GM21576 (cell line): ENCODE data around the gene PRIMA1.

Experiments
- ATAC-seq: cut with Tn5 transposase; IDR thresholded peaks from one replicate; pipeline ENCODE4 v1.9.1; 2021; ENCODE audit warnings: mild to moderate bottlenecking, moderate library complexity; ENCODE audit not compliant: unreplicated experiment

Gene PRIMA1

DNA sequence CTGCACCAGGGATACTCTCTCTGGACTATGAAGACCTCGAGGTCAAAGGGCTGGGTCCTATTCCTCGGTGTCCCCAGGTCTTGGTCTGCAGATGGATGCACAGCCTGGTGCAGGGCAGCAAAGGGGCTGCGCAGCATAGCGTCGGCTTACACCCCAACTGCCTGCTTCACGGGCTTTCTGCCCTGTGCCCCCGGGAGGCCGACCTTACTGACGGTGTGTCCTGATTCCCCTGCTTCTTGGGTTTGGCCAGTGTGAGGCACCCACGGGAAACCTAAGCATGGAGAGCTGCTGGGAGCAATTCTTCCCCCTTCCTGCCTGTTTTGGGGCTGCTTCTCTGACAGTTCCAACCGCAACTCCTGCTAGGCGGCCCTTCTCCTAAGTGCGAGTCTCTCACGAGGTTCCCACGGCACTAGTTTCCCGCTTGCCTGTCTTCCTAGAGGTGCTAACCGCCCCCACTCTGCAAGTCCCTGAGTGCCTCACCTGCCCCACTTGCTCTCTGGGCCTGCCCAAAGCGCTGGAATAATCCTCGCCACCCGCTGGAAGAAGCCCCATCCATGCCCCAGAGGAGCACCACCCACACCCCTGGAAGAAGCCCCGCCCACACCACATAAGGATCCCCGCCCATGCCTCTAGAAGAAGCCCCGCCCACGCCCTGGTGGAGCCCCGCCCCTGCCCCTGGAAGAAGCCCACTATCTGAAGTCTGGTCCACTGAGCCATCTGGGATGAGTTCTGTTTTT lies 54.0 kb downstream of the PRIMA1 start:
- ATAC-seq: no peak

DNA sequence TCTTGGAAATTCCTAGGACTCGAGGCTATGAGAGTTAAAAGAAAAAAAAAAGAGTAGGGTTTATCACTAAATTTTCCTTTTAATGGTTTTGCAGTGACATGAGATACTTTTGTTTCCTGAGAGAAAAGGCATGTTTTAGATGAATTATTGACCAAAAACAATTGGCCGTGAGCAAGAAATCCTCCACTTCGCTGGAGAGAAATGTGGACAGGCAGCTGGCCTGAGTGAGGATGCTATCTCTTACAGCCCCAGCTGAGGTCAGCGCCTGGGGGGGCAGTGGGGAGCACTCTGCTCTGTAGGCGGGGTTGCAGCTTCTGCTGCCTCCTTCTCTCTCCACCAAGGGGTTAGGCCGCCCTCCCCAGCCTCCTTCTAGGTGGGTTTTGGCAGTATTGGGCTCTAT lies 54.7 kb downstream of the PRIMA1 start:
- ATAC-seq: no peak

DNA sequence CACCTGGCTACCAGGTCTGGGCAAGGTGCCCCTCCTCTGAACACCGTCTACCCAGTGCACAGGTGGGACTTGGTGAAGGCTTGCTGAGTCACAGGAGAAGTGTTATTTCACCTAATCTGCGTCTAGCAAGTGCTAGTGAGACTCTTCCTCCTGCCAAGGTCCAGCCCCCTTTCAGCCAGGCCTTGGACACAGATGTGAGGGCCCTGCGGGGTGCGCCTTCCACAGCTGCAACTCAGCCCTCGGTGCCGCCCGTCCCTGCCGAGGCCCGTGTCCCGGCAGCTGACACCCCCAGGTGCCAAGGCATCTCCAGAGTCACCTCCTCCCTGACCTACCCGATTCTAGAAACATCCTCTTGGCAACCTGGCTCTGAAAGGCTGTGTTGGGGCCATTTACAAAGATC lies 55.1 kb downstream of the PRIMA1 start:
- no peak for ATAC-seq

DNA sequence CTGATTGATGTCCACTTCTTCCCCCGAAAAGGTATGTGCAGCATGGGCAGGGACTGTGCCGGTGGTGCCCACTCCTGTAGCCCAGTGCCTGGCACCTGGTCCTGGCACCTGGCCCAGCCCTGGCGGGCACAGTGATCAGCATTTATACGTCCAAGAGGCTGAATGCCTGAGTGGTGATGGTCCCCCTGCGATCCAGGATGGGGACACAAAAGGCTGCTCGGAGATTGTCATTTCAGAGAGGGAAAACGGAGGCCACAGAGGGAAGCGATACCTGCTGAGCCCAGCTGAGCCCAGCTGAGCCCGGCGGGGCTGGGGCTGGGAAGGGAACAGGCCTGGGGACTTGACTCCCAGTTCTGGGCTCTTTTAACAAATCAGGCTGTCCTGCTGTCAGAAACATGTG lies 55.8 kb downstream of the PRIMA1 start:
- ATAC-seq: no peak

DNA sequence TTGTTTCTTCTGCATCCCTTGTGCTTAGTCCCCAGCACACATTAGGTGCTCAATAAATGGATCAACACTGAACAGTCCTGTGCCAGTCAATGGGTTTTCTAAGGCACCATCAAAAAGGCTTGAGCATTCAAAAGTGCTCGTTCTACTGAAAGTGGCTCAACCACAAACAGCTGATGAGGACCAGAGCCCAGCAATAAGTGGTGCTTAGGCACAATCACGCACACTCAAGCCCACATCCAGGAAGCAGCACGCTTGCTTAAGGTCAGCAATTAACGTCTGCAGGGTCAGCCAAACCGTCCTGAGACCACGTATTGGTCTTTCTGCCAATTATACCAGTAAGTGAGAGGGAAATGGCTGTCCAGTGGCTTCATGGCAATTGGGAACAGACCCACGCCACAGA lies 56.5 kb downstream of the PRIMA1 start:
- ATAC-seq: no peak

DNA sequence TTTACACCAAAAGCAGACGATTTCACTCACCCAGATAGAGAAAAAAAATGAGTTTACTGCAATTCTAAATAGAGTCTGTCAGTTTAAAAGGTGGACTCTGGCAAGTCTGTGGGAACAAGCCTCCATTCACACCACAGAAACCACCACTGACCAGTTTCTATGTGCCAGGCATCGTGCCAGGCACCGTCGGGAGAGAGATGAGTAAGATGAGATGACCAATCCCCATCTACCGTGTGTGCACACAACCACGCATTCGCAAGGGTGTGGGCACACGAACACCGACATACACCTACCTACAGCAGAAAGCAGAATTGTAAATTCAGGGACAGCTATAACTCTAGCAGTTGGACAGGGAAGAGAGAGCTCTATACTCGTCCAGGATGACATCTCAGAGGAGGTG lies 58.3 kb downstream of the PRIMA1 start:
- ATAC-seq: no peak

DNA sequence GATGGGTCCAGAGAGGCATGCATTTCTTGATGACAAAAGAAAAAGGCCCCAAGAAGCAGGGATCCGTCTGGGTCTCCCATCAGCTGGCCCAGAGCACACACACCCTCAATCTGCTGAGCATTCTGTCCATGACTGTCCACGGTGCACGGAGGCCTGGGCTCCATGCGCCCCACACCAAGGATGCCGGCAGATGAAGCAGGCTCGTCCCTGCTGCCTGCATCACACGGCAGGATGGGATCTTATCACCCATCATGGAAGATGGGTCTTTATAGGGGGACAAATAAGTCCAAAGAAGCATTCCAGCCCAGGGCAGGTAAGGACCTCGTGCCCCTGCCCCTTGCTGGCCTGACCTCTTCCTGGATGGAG lies 59.7 kb downstream of the PRIMA1 start:
- ATAC-seq: no peak

DNA sequence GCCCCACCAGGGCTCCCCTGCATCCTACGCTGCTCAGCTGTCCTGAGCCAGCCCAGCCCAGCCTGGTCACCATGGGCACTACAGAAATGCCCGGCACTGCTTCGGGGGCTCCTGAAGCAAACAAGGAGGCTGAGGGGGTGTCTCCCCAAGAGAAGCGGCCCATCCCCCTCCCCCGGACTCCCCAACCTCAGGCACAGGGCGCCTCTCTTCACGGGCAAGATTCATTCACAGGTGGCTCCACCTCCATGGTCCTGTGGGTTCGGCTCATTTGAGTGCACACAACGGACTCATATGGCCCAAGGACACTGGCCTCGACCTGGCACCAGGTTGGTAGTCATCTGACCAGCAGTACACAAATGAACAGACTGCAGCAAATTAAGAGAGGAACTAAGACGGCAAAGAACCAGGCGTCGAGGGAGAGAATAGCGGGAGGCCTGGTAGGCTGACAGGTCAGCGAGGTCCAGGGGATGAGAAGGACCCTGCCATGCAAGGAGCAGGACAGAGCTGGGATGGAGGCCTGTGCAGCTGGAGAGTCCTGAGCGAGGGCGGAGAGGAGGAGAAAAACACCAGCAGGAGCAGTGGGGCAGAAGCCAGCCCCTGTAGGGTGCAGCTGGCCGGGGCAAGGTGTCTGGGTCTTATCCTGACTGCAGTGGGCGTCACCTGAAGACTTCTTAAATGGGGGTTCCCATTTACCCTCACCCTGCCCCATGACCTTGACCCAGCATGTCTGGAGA lies 60.2 kb downstream of the PRIMA1 start:
- no peak for ATAC-seq

DNA sequence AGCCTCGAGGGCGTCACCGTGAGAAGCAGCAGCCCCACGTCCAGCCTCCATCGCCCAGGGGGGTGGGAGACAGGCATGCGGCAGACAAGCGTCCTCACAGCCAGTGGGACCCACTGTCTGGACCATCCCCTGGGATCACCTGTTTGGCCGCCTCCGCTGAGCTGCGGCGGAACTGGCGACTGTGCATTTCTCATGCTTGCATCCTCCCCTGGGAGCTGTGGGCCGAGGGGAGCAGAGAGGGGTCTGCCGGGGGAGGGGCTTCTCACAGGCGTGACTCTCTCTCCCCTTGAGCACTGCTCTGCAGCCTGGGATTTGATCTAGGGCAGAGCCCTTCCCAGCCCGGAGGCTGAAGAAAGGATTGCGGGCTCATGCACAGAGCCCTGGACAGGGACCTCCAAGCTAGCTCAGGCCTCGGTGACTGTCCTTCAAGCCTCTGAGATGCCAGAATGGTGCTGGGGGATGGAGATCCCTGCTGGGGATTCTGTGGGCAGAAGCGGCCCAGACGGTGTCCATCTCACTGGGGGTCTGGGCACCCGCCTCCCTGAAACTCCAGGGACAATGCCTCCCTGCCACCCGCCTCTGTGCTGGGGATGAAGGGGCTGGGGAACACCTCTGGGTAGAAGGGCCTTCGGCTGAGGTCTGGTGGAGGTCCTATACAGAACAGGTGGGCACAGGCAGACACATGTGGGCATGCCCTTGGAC lies 61.1 kb downstream of the PRIMA1 start:
- no peak for ATAC-seq

DNA sequence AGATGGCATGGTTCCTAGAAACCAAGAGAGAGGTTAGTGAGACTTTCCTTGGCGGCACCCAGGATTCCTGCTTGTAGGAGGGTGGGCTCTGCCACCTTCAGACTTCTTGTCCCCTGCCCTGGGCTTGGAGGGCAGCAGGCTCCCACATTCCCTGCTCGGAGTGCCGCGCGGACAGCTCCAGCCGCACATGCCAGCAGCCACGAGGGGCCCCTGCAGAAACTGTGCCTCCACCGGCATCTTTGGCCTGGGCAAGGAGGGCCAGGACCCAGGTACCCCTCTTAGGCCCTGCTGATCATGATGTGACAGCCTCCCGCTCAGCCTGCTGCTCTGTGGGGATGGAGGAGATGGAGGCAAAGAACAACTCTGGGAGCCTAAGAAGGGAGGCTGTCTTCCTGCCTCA lies 62.3 kb downstream of the PRIMA1 start:
- ATAC-seq: no peak

DNA sequence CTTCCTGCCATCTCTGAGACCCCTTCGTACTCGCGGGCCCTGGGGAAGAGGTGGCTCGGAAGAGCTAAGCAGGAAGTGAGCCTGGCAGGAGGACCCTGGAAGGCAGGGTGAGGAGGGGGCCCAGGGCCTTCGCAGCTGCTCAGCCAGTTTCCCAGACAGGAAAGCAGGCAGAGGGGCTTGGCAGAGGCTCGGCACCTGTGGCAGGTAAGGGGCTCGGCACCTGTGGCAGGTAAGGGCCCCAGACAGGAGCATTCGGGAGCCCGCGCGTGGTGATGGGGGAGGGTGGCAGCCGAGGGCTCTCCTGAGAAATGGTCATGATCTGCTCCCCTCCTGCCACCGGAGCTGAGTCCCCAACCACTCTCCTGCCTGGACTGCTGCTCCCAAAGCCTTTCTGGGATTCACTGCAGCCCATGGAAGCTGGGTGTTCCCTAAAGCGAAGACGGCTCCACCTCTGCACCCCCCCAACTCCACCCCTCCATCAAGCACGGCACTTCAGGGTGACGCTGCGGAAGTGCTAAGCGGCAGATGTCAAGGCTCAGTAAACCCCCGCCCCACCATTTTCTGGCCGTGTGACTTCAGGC lies 63.2 kb downstream of the PRIMA1 start:
- ATAC-seq: no peak

DNA sequence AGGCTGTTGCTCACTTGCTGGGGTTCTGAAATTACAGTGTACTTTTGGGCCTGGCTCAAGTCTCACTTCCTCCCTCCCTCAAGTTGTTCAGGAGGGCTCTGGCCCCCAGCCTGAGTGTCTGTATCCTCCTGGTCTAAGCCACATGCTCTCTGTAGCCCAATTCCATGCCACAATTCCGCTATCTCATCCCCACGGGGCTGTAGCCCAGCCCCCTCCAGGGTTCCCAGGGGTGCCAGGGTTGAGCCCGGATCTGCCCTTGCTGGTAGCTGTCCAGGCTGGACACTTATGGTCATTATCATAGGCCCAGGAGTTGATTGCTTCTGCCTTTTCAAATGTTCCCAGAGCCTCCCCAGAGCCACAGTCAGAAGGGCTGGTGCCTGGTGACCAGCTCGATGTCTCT lies 65.3 kb downstream of the PRIMA1 start:
- ATAC-seq: no peak

DNA sequence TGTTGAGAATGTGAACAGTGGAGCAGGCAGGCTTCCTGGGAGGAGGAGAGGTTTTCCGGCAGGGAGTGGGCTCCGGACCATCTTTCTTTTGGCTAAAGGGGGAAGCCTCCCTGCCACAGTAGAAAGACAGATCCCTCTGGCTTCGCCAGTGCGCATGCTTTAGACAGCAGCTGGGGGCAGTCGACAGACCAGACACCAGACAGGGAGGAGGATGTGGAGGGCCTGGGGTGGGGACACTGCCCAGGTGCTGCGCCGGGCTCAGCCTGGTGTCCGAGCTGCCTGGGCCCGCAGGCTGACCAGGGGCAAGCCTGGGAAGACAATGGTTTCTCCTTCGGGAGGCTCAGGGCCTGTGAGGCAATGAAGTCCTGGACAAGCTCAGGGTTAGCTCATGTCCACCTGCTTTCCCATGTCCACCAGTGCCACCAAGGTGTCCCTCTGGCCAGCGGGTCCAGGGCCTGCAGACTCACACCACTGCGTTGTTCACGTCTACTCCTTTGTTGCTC lies 67.3 kb downstream of the PRIMA1 start:
- no peak for ATAC-seq

DNA sequence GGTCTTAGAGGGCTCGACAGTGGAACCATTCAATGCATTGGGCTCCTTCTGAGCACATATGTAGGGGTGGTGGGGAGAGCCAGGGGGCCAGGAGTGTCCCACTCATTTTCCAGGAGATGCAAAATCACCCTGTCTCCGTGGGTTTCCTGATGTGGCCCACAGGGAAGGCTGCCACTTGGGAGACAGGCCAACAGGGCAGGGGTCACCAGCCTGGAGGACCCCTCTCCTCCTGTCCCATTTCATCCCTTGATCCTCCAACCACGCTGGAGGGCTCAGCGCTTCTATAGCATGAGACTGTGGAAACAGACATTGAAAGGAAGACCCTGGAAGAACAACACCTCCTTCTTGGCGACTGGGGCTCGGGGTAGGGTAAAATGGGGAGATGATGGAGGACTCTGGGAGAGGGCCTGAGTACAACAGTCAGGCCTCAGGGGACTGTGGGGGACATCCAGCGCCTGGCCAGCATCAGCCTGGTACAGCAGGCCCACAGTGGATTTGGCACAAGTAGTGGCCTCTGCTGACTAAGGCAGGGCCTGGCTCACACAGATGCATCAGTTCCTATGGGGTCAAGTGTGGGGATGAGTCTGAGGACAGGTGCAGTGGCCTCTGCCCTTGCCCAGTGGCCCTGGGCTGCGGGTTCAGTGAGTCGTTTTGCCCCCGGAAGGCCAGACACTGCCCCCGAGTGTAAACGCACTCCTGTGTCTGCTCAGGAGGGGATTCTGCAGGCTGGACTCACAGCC lies 68.0 kb downstream of the PRIMA1 start:
- no peak for ATAC-seq

DNA sequence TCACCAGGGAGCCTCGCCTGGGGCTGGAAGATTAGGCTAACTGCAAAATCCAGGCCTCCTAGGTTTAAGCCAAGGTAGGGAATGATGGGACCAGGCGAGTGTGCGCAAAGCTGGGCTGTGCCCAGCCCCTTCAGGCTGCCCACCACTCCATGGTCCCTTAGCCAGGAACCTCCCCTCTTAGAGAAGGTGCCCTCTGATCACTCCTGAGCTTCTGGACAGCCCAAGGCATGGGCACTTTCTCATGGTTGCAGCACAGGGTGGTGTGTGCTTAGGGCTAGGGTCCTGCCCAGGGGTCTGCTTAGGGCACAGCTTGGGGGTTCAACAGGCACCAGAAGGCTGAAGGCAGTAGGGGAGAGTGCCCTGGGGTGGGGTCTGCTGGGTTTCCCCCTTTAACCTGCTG lies 69.0 kb downstream of the PRIMA1 start:
- ATAC-seq: no peak

DNA sequence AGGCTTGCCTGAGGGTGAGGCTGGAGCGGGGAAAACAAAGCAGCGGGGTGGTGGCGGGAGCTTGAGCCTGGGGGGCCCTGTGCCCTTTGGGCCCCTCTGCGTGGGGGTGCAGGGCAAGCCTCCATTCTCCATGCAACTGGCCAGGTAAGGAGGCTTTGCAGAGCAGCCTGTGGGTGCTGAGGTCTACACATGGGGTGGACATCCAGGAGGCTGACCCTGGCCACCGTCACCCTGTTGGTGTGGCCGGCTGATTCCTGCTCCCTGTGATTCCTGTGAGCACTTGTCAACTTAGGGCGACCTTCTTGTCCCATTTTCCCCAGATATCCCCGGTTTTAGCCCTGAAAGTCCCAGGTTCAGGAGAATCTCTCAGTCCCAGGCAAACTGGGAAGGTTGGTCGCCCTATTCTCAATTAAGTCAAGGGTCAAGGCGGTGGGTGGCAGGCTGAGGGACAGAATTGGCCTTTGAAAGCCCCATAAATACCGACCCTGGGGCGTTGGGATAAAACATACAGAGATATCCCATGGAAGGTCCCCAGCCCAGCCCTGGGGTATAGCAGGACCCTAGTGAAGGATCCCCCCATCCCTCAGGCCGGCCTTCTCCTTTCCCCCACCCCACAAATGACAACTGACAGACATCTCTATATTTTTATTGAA lies 70.5 kb downstream of the PRIMA1 start:
- ATAC-seq: no peak

DNA sequence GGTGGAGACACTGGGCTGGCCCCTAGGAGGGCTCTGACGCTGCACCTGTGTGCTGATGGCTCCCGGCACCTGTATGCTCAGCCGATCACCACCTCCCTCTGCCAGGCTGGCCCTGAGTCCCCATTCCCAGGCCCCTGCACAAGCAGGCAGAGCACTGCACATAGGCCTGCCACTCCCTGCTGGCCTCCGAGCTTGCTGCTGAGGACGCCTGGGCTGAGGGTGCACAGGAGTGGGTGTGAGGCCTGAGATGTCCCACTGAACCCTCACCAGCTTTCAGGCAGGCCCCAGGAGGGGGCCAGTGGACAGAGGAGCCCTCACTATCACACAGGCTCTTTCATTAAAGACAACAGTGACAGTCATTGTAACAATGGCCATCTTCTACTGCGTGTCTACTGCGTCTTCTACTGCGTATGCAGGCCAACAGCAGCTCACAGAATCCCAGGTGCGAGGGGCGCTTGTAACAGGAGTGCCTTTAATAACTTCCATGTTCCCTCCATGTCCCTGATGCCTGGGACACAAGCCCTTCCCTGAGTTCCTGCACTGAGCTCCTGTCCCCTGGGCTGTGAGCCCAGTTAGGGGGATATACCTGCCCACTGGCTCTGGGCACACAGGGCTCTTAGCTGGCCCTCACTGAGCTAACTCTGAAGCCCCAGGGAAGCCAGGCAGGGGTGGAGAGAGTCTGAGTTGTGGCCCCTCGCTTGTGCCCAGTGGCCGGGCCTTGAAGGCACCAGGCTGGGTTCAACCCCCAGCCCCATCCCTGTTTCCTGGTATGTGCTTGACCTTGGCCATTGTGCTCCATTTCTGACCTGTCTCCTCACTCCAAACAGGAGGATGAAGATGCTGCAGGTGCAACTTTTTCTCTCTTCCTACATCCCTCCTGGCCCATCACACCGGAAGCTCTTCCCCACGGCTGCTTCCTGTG lies 71.3 kb downstream of the PRIMA1 start:
- ATAC-seq: no peak

DNA sequence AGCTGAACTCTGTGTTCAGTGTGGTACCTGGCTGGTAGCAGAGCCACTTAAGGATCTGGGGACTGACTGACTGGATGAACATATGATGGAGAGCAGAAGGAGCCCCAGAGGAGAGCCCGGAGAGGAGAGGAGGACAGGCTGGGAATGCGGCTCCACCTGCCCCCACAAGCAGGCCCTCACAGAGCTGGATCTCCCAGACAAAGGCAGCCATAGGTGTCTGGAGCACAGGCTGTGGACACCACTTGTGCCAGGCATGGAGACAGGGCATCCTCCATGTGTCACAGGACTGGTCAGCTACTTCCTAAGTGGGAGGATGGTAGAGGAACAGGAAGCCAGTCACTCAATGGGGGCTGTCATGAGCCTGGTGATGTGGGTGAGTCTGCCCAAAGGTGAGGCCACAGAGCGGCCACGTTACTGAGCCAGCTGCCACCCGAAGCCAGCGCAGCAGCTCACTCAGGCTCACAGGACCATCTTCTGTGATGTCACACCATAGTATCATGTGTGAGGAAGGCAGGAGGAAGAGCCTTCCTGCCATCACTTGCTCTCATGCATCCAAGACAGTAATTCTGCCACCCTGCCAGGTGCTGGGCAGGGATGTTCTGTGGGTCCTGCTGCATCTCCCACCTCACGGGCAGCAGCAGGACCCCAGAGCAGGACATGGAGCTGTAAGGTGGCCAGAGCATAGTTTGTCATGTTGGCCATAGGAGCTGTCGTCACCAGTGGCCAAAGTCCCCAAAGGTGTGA lies 72.1 kb downstream of the PRIMA1 start:
- ATAC-seq: no peak
